PFSK-1 (cell line): ENCODE results near the gene METTL26.

Experiments used
- POLR2AphosphoS5 ChIP-seq: IDR thresholded peaks from 2 replicates; pipeline ENCODE4 v1.6.1; 2012; ENCODE audit warnings: low read depth, mild to moderate bottlenecking, control low read depth, low read length, moderate library complexity
- REST ChIP-seq, 2 experiments: IDR thresholded peaks; 2 replicates each; pipeline versions ENCODE4 v1.6.1 to v1.8.0; 2011 to 2012; ENCODE audit warnings: low read depth in 2 of 2, low read length in 2 of 2, control low read depth in 1 of 2, inconsistent platforms in 1 of 2, mild to moderate bottlenecking in 1 of 2, moderate library complexity in 1 of 2; ENCODE audit not compliant: insufficient read depth in 1 of 2
- SIN3A ChIP-seq: IDR thresholded peaks from 2 replicates; pipeline ENCODE4 v1.6.1; 2012; ENCODE audit warnings: mild to moderate bottlenecking, low read length, moderate library complexity, borderline replicate concordance; ENCODE audit not compliant: insufficient read depth
- TAF1 ChIP-seq: IDR thresholded peaks from 2 replicates; pipeline ENCODE4 v1.6.1; 2012; ENCODE audit warnings: low read length, control low read depth, borderline replicate concordance; ENCODE audit not compliant: insufficient read depth

GRCh38 chr16:676913-677312, 40.8 kb upstream of the METTL26 start:
- TF ChIP-seq POLR2AphosphoS5 (no peak), TAF1 (no peak), REST (IDR thresholded peaks at IDR 0.05; ENCODE audit: insufficient read depth in 1 of 2, low read depth in 2 of 2, low read length in 2 of 2) (no peak), SIN3A (no peak)
